ENCODE data around the gene ZBED6.
"Not testable (repeated sequence)": the region's sequence is repeated elsewhere in the genome, so short reads cannot be mapped to it uniquely, and the experiment has no call there.

Gene ZBED6, protein sequence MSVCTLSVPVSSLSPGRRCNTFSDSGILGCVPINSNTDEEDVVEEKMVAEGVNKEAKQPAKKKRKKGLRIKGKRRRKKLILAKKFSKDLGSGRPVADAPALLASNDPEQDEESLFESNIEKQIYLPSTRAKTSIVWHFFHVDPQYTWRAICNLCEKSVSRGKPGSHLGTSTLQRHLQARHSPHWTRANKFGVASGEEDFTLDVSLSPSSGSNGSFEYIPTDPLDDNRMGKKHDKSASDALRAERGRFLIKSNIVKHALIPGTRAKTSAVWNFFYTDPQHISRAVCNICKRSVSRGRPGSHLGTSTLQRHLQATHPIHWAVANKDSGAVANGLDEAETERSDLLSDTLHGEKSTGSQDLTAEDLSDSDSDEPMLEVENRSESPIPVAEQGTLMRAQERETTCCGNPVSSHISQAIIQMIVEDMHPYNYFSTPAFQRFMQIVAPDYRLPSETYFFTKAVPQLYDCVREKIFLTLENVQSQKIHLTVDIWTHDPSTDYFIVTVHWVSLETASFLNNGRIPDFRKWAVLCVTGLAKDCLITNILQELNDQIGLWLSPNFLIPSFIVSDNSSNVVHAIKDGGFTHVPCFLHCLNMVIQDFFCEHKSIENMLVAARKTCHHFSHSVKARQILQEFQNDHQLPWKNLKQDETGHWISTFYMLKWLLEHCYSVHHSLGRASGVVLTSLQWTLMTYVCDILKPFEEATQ (N-terminal part only)

DNA sequence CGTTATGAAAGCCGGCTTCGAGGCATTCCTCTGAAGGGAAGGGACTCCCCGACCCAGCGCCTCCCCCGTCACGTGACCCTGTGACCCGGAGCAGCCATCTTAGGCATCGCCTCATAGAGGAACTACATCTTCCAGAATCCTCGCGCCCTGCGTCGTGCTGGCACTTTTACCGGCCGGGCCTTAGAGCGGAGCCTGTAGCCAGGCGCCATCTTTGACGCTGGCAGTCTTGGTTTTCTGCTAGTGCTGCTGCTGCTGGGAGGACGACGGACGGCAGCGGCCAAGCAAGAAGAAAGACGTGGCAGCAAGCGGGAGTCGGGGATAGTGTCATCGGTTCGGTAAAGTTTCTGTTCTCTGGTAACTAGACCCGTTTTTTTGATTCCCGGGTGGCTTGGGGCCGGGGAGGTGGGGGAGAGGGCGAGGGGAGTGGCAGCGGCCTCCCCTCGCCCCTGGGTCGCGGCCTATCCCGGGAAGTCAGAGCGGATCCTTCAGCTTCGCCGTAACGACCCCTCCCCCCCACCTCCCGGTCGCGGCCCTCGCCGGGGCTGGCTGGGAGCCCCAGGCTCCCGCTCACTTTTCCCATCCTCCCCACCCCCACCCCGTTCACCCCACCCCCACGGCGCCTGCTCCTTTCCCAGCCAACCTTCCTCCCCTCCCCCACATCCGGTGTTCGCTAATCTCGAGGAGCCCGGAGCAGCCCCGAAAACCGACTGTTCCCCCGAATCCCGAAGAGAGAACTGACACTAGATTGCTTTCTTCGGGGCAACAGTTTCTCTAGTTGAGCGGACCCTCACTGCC lies at the start of gene ZBED6, which contains the start of gene ZC3H11A:
Gene ZBED6 (plus strand): TSS at position 183 of the 795 bp plus-strand sequence. CDS start 1,900 bp downstream, outside the sequence.
Gene ZC3H11A (plus strand): TSS at position 183 of the 795 bp plus-strand sequence. CDS start 21,448 bp downstream, outside the sequence.
- DNase-seq, result peak; percentile 99

DNA sequence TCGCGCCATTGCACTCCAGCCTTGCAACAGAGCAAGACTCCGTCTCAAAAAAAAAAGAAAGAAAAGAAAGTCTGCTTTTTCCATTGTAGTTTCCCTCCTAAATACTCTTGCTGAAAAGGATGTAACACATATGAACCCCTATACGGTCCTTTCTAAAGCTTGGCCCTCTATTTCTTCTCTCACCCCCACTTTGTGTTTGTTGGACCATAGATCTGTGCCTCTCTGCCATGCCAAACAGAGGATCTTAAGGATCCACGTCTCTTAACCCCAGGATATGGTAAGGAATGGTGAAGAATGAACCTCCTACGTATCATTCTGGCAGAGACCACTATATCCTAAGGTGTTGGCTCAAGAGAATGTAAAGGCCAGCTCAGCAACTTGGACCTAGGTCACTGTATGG lies 49.1 kb upstream of the ZBED6 start:
- no peak for DNase-seq

- DNase-seq, result no peak
These were observed 44.4 kb upstream of the ZBED6 start for GRCh38 chr1:203751051-203751450.

DNA sequence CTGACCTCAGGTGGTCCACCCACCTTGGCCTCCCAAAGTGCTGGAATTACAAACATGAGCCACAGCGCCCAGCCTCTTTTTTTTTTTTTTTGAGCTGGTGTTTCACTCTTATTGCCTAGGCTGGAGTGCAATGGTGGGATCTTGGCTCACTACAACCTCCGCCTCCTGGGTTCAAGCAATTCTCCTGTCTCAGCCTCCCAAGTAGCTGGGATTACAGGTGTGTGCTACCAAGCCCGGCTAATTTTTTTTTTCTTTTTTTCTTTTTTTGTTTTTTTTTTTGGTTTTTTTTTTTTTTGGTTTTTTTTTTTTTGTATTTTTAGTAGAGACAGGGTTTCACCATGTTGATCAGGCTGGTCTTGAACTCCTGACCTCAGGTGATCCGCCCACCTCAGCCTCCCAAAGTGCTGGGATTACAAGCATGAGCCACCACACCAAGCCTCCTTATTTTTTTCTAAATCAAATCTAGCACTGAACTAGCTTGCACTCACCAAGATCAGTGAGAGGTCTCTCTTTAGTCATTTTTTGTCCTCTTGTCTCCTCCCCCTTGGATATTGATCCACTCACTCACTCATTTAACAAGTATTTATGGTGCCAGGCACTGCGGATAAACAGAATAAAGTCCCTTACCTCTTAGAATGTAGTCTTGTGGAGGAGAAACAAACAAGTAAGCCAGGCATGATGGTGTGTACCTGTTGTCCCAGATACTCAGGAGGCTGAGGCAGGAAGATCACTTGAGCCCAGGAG lies 43.6 kb upstream of the ZBED6 start:
- not testable (repeated sequence) for DNase-seq

- DNase-seq, result no peak
These were observed 41.0 kb upstream of the ZBED6 start for GRCh38 chr1:203754455-203754864.

DNA sequence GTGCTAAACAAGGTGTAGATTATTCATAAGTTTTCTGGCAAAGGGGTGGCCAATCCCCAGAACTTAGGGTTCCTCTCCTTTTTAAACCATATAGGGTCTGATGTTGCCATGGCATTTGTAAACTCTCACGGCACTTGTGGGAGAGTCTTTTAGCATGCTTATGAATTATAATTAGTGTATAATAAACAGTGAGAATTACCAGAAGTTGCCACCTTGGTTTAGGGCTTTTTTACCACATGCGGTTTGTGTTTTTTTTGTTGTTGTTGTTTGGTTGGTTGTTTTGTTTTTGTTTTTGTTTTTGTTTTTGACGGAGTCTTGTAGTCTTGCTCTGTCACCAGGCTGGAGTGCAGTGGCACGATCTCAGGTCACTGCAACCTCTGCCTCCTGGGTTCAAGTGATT lies 39.4 kb upstream of the ZBED6 start:
- no peak for DNase-seq

GRCh38 chr1:203758749-203759148 lies 36.7 kb upstream of the ZBED6 start:
- DNase-seq, result not testable (repeated sequence)

- no peak for DNase-seq
These were observed 34.9 kb upstream of the ZBED6 start for GRCh38 chr1:203760506-203760905.

DNA sequence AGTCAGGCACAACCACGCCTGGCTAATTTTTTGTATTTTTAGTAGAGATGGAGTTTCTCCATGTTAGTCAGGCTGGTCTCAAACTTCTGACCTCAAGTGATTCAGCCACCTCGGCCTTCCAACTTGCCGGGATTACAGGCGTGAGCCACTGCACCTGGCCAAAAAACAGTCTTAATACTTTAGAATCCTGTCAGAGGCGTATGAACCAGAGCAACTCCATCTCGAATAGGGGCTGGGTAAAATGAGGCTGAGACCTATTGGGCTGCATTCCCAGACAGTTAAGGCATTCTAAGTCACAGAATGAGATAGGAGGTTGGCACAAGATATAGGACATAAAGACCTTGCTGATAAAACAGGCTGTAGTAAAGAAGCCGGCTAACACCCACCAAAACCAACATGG lies 33.5 kb upstream of the ZBED6 start:
- not testable (repeated sequence) for DNase-seq

GRCh38 chr1:203763505-203763904 lies 31.9 kb upstream of the ZBED6 start:
- no peak for DNase-seq

- no peak for DNase-seq
These were observed 31.1 kb upstream of the ZBED6 start for GRCh38 chr1:203764105-203765028.

DNA sequence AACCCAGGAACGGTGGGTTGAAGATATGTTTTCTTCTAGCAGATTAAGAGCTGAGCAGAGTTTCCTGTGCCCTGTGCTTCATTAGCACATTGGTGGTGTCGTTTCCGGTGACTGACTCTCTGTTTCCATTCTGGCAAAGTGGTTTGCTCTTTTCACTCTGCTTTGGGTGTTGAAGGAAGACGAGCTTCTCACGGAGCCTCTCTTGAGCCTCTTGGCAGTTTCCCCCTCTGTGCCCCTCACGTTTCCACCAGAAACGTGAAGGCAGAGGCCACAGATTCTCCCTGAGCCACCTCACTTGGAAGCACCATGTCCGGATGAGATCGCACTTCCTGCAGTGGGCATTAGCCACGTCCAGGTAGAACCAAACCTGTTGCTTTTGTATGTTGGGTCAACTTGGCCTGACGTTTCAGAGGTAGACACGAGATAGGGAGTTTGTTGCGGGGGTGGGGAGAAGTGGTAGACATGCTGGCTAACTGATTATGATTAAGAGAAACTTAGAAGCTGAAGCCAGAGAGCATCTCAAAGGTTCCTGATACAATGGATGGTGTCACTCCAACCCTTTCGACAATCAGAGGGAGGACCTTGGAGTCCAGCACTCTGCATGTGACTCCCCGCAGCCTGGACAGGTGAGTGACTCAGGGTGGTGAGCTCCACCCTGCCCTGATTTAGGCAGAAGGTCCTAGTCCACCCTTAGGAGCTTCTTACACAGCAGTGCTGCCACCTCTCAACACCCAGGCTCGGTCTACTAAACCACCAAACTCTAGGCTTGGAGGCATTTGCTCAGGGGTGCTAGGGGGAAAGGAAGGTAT lies 30.2 kb upstream of the ZBED6 start, which contains the start of gene LAX1:
Gene LAX1 (plus strand): TSS at position 155 of the 809 bp plus-strand sequence. CDS start 383 bp downstream, at position 538.
- peak; percentile 92 for DNase-seq

- no peak for DNase-seq
These were observed 27.2 kb upstream of the ZBED6 start for GRCh38 chr1:203768256-203768655.

GRCh38 chr1:203769505-203770343 lies 25.7 kb upstream of the ZBED6 start:
- no peak for DNase-seq

DNA sequence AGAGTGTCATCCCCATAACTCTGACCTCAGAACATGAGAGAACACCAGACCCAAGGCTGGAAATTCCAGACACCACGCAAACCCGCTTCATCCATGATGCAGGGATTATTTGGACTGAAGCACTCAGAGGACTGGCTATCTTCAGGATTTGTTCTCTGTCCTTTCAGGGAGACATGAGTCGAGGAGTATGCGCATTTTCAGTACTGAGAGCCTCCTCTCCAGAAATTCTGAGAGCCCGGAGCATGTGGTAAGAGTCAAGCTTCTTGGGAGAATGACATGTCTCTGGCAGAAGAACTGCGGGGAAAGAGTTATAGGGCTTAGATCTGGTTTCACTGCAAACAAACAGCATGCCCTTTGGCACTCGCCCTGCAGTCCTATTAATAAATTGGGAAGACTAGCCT lies 23.5 kb upstream of the ZBED6 start:
- DNase-seq, result no peak

DNA sequence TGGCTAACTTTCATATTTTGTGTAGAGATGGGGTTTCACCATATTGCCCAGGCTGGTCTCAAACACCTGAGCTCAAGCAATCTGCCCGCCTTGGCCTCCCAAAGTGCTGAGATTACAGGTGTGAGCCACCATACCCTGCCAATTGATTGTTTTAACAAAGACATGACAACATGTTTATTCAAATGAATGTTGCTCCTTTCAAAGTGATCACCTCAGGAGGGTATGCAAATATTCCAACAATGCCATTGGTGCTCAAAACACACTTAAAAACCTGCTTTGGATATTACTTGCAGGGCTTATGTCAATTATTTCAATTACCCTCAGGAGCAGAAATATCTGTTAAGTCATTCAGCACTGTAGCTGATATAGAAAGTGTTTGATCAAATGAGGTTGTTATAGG lies 22.6 kb upstream of the ZBED6 start:
- DNase-seq, result no peak

DNA sequence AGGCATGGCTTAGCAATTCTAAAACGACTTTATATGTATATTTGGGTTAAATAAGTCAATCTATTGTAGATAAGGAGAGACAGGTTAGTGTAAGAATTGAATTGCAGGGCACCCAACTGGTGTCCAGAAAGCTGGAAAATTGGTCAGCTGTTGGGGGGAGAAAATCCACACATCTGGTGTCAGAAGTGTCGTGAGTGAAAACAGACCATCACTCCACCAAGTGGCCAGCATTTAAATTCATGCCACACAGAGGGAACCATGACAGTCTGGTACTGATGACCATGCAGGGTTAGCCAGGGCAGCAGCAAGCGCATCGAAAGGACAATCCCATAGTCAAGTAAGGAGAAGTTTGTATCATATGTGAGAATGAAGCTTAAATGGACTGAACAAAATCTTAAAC lies 18.8 kb upstream of the ZBED6 start:
- DNase-seq, result no peak

GRCh38 chr1:203777596-203777995 lies 17.8 kb upstream of the ZBED6 start:
- no peak for DNase-seq

DNA sequence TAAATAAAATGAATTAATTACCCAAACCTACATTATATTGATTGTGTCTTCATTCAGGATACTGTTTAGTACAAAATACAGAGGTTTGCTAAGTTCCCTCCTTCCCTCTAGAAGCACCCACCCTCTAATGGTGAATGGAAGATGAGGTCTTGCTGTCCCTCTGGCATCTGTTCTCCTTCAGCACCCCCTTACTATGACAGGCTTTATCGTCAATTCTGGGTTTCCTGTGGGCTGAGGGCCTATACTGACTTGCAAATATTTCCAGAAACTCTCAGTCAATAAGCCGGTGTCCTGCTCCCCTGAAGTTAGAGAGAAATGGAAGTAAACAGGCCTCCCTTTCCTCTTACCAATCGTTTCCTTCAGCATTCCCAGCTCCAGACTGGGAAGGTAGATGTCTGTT lies 17.3 kb upstream of the ZBED6 start:
- no peak for DNase-seq
